Heart left ventricle (tissue), 16 donors: ENCODE measurements around the gene SHOC1. TPM values are rescaled to one million over a fixed set of nuclear protein-coding genes. Genes with fewer than 3 reads are reported as not detected.

ENCODE experiments used
- ATAC-seq, 4 donors: fragments of 200-7000 bp; cut with Tn5 transposase; one replicate each; pipeline ENCODE4 v1.9.1; 2020 to 2022; ENCODE audit warnings: moderate library complexity in 4 of 4, mild to moderate bottlenecking in 3 of 4, moderate number of reproducible peaks in 1 of 4
- DNase-seq, 5 donors: peaks; one replicate each; pipeline ENCODE4 v3.0.0-alpha.2; 2020
- H3K27ac ChIP-seq, 12 donors: fragments of 200-600 bp; sonication (generic) in 4 of 12; one replicate each; pipeline versions ENCODE4 v1.5.0 to v1.8.0; 2016 to 2022; ENCODE audit warnings: mild to moderate bottlenecking in 2 of 12
- H3K27me3 ChIP-seq, 9 donors: fragments of 200-600 bp; sonication (generic) in 2 of 9; one replicate each; pipeline versions ENCODE4 v1.5.1 to v1.8.0; 2016 to 2022; ENCODE audit warnings: mild to moderate bottlenecking in 3 of 9
- H3K36me3 ChIP-seq, 9 donors: fragments of 200-600 bp; sonication (generic) in 2 of 9; one replicate each; pipeline versions ENCODE4 v1.5.0 to v1.8.0; 2018 to 2022; ENCODE audit warnings: mild to moderate bottlenecking in 2 of 9
- H3K4me1 ChIP-seq, 12 donors: fragments of 200-600 bp; sonication (generic) in 4 of 12; one replicate each; pipeline versions ENCODE4 v1.5.0 to v1.8.0; 2016 to 2022; ENCODE audit warnings: mild to moderate bottlenecking in 3 of 12
- H3K4me3 ChIP-seq, 12 donors: fragments of 200-600 bp; sonication (generic) in 4 of 12; one replicate each; pipeline versions ENCODE4 v1.5.0 to v1.8.0; 2017 to 2022; ENCODE audit warnings: mild to moderate bottlenecking in 9 of 12, moderate library complexity in 4 of 12
- H3K9me3 ChIP-seq, 12 donors: fragments of 200-600 bp; sonication (generic) in 4 of 12; one replicate each; pipeline versions ENCODE4 v1.5.0 to v1.8.0; 2016 to 2022; ENCODE audit warnings: mild to moderate bottlenecking in 1 of 12
- POLR2A ChIP-seq, 2 donors: fragments of 450-650 bp; IDR thresholded peaks; one replicate each; pipeline ENCODE4 v1.6.1; 2017; ENCODE audit warnings: antibody characterized with exemption in 2 of 2, mild to moderate bottlenecking in 2 of 2, moderate library complexity in 2 of 2
- WGBS, 4 donors: extraction: QIAGEN DNeasy Blood & Tissue Kit in 2 of 4; methylation state at CpG; one replicate each; pipeline versions ENCODE4 v1.1.5 to v1.1.7; 2013 to 2018; 5-methylcytosine and 5-hydroxymethylcytosine counted together
- intact Hi-C, 10 donors: fragments of 100-400 bp; cut with DNase I; formaldehyde crosslinking; loops; one replicate each; pipeline versions ENCODE4 v1.11.1 to v1.14.2; 2022
- polyA plus RNA-seq, 2 donors: library from polyadenylated mRNA; stranded (reverse); fragments of 200-250 nt; gene quantifications; one replicate each; pipeline ENCODE4 v1.2.3, GENCODE V29; 2013
- total RNA-seq, 9 donors: library from RNA; depleted of rRNA in 2 of 9; stranded (reverse); fragments of >200 nt in 2 of 9; fragmentation: NEBNext Ultra II Directional in 3 of 9; extraction: Animal tissue kit (Norgen Biotek cat#: 25700) in 3 of 9; gene quantifications; one replicate each; pipeline versions ENCODE4 v1.1.0 to v1.2.4, GENCODE V29; 2016 to 2023
- TF ChIP-seq, protein P1 (sequence below), 12 donors: fragments of 200-600 bp; sonication (generic) in 4 of 12; IDR thresholded peaks; one replicate each; pipeline versions ENCODE4 v1.5.0 to v1.8.0; 2018 to 2022; ENCODE audit warnings: antibody characterized with exemption in 12 of 12, mild to moderate bottlenecking in 5 of 12
- donor health status: ischemic (EF 13 %, LVEDD 7.1; RV severe dilation, severe dysfunction).
- donor health status: healthy with polysubstance abuse.
- donor health status: DM: no; HTN: yes; CAD: no.
- donor health status: DM: no; HTN: no; CAD: no.
- donor health status: ischemic (EF 25% LVEDD 6.9; RV normal size, moderate dysfunction).
- donor health status: ischemic (EF 25% LVEDD 5.7; RV mildly dilated, moderate dysfunction).
- donor health status: healthy.
- donor health status: DM: yes; HTN: yes; CAD: no.
- donor health status: ischemic (EF 35%, LVEDD 5.7; RV mildly dilated, moderate dysfunction).
- donor health status: nonischemic (EF 11% LVEDD 7.7; RV severe dilation, severe dysfunction).
- donor health status: DM: yes; HTN: yes; CAD: no.
- donor health status: PGD.
- donor health status: ischemic (EF 29% LVEDD 5.4; RV normal size, mild dysfunction).
- donor health status: nonischemic (EF 23%, LVEDD 6.1; RV moderate dilation, normal function).

Gene SHOC1
- total and polyA plus RNA-seq, 11 donors = 0.01 TPM; not detected in 10

DNA sequence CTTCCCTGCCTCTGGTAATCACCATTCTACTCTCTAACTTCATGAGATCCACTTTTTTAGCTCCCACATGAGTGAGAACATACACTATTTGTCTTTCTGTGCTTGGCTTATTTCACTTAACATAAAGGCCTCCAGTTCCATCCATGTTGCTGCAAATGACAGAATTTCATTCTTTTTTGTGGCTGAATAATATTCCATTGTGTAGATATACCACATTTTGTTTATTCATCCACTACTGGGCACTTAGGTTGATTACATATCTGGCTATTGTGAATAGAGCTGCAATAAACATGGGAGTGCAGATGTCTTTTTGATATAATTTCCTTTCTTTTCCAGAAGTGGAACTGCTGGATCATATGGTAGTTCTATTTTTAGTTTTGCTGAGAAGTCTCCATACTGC lies 28.7 kb downstream of the SHOC1 start:
- Histone ChIP-seq H3K27me3 (no peaks in the 10 kb centered on the region), H3K4me1 (no peaks in the 10 kb centered on the region), H3K9me3 (peaks cover 0 to 32% (median 8%) of the 10 kb centered on the region in 12 donors), H3K36me3 (no peaks in the 10 kb centered on the region), H3K4me3 (no peak overlapping the region), H3K27ac (no peak overlapping the region)
- intact Hi-C loops = loop anchor here in 3 of 10 donors (10.0 kb wide), 2 partner anchors 129 to 599 kb away; partner anchors contain the start of gene UGCG (in 3 of the 3)
- no peak for ATAC-seq
- no peak for DNase-seq
- TF ChIP-seq, protein P1, sequence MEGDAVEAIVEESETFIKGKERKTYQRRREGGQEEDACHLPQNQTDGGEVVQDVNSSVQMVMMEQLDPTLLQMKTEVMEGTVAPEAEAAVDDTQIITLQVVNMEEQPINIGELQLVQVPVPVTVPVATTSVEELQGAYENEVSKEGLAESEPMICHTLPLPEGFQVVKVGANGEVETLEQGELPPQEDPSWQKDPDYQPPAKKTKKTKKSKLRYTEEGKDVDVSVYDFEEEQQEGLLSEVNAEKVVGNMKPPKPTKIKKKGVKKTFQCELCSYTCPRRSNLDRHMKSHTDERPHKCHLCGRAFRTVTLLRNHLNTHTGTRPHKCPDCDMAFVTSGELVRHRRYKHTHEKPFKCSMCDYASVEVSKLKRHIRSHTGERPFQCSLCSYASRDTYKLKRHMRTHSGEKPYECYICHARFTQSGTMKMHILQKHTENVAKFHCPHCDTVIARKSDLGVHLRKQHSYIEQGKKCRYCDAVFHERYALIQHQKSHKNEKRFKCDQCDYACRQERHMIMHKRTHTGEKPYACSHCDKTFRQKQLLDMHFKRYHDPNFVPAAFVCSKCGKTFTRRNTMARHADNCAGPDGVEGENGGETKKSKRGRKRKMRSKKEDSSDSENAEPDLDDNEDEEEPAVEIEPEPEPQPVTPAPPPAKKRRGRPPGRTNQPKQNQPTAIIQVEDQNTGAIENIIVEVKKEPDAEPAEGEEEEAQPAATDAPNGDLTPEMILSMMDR (IDR thresholded peaks at IDR 0.05) = no peak
- no peak for TF ChIP-seq POLR2A (IDR thresholded peaks at IDR 0.05)

DNA sequence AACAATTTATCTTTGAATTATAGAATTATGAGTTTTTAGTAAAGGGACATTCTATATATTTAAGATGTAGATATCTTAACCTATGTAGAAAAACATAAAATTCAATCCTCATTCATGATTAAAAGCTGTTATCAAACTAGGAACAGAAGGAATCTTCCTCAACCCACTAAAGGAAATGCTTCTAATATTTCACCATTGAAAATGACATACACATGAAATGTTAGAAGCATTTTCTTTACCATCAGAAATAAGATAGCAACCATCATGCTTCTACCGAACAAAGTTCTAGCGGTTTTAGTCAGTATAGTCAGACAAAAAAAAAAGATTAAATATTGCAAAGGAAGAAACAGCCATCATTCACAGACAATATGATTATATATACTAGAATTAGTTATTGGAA lies 32.2 kb downstream of the SHOC1 start:
- intact Hi-C loops = loop anchor here in 4 of 10 donors (5.0 to 10.0 kb wide), 4 partner anchors 132 to 602 kb away; partner anchors contain the start of gene UGCG (in 3 of the 4)
- H3K27me3 ChIP-seq = no peaks in the 10 kb centered on the region
- 0 to 2% (median 0%) methylated on average over 2 of the region's 2 CpGs for WGBS, 4 donors
- H3K9me3 ChIP-seq = peaks cover 0 to 24% (median 8%) of the 10 kb centered on the region in 12 donors
- ATAC-seq = no peak
- TF ChIP-seq, protein P1 (IDR thresholded peaks at IDR 0.05) = no peak
- no peak for TF ChIP-seq POLR2A (IDR thresholded peaks at IDR 0.05)
- no peaks in the 10 kb centered on the region for H3K36me3 ChIP-seq
- H3K4me1 ChIP-seq = peaks cover 0 to 8% (median 0%) of the 10 kb centered on the region in 12 donors
- DNase-seq = no peak
- H3K4me3 ChIP-seq = no peak overlapping the region
- no peak overlapping the region for H3K27ac ChIP-seq

DNA sequence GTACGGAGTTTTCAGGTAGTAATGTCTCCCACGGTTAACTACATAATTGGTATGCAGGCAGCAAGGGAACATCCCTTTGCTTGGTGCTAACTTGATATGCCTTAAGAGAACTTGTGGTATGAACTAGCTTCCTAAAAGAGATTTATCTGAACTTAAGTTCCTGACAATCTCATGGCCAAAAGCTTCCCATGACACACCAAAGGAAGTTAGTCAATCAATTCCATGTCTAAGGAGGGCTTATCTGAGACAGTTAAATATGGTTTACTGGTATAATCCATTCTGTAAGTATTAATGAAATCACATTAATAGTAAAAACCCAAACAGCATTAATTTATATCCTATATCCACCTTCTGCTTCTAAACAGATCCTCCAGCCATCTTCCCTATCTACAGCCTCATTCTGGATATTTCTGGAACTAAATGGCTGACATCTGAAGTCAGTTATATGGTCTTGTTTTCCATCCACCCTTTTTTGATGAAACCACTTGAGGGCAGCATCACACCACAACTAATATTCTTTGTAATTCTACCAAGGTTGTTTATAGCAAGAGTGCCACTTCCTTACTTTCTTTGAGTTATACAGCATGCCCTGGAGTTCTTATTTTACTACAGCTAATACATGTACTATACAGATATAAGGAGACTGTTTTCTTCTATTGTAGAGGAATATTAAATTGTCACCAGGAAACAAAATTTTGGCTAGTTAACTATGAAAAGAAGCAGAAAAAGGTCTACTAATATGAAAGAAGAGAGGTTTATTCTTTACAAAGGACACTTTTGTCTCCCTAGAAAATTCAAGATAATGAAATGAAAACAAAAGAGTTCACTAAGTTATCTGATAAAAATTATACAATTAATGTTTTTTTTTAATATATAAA lies 34.7 kb downstream of the SHOC1 start:
- H3K27me3 ChIP-seq = no peaks in the 10 kb centered on the region
- H3K4me3 ChIP-seq = no peak overlapping the region
- peak in 2 of 5 donors; percentile 48 to 50 for DNase-seq
- H3K36me3 ChIP-seq = no peaks in the 10 kb centered on the region
- ATAC-seq = peak in 3 of 4 donors; percentile 88 to 91 (median 90)
- 81 to 87% (median 84%) methylated on average over 2 of the region's 2 CpGs for WGBS, 4 donors
- intact Hi-C loops = loop anchor here (1.0 to 10.0 kb wide), 10 partner anchors 135 to 605 kb away; partner anchors contain the start of gene UGCG (in 4 of the 10)
- no peaks in the 10 kb centered on the region for H3K9me3 ChIP-seq
- H3K4me1 ChIP-seq = peaks cover 0 to 8% (median 0%) of the 10 kb centered on the region in 12 donors
- no peak for TF ChIP-seq POLR2A (IDR thresholded peaks at IDR 0.05)
- TF ChIP-seq, protein P1 (IDR thresholded peaks at IDR 0.05) = peak; percentile 53 to 81 (median 72)
- H3K27ac ChIP-seq = peak overlapping the region in 1 of 12 donors; percentile 39

DNA sequence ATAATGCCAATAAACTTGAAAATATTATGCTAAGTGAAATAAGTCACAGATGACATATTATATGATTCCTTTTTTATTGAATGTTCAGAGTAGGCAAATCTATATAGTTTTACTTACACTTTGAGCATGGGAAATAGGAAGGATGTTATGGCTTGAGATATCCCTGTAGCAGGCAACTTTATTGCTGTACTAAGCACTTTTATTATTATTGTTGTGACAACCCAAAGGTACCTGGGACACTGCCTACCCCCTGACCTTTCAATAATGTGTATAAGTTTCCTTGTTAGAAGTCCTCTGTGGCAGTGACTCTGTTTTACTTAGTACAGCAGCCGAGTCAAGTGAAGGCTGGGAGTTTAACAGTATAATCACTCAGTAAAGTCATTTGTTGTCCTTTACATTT lies 39.9 kb downstream of the SHOC1 start:
- Histone ChIP-seq H3K4me3 (no peak overlapping the region), H3K9me3 (peaks cover 0 to 24% (median 16%) of the 10 kb centered on the region in 12 donors), H3K4me1 (peaks cover 0 to 2% (median 0%) of the 10 kb centered on the region in 12 donors), H3K27me3 (no peaks in the 10 kb centered on the region), H3K27ac (no peak overlapping the region), H3K36me3 (no peaks in the 10 kb centered on the region)
- ATAC-seq (no peak), DNase-seq (no peak)
- TF ChIP-seq, protein P1 (IDR thresholded peaks at IDR 0.05) = no peak
- no peak for TF ChIP-seq POLR2A (IDR thresholded peaks at IDR 0.05)
- 92 to 95% (median 94%) methylated on average over 1 of the region's 1 CpG for WGBS, 4 donors
- intact Hi-C loops = loop anchor here in 5 of 10 donors (5.0 to 10.0 kb wide), 2 partner anchors 608 to 610 kb away; no protein-coding TSS in a partner anchor
